Daoy (cell line): Measurements from ENCODE around the gene GPR151. TPM values are rescaled to one million over a fixed set of nuclear protein-coding genes. Genes with fewer than 3 reads are reported as not detected.

Experiments
- total RNA-seq: library from RNA; depleted of rRNA; stranded (reverse); fragments of >200 nt; shearing (Covaris generic); gene quantifications from 2 replicates; pipeline ENCODE4 v1.2.3, GENCODE V29; 2014; rRNA removed

Gene GPR151
- total RNA-seq, 1 experiment from 2014 or later: not detected

Other genes starting within 250 kb of the GPR151 start
- 0.29 TPM in 1 of 2 replicates, not detected in the other for gene POU4F3, start 177.4 kb downstream of the GPR151 start, total RNA-seq
- gene TCERG1, start 68.9 kb downstream of the GPR151 start, total RNA-seq: 66.2 and 94.8 TPM in 2 replicates